B cell (primary cell): ENCODE data around the gene ACER2. TPM values are rescaled to one million over a fixed set of nuclear protein-coding genes. Genes with fewer than 3 reads are reported as not detected.
"Not testable (repeated sequence)": the region's sequence is repeated elsewhere in the genome, so short reads cannot be mapped to it uniquely, and the experiment has no call there.

Experiments
- ATAC-seq: fragments of 200-7000 bp; cut with Tn5 transposase; one replicate; pipeline ENCODE4 v1.10.0; 2021; ENCODE audit warnings: low read depth, mild to moderate bottlenecking, moderate number of reproducible peaks, moderate library complexity
- CTCF ChIA-PET: fragments of 350-600 bp; sonication (Branson Sonifier 250); formaldehyde crosslinking; loops from one replicate; lab custom pipeline; 2021; ENCODE audit warnings: antibody characterized with exemption, inconsistent platforms; lab: Charles Lee
- POLR2A ChIA-PET: fragments of 350-600 bp; sonication (Branson Sonifier 250); formaldehyde crosslinking; loops from one replicate; lab custom pipeline; 2021; ENCODE audit warnings: antibody characterized with exemption; lab: Charles Lee
- DNase-seq: peaks from one replicate; pipeline ENCODE4 v3.0.0; 2013
- H2AFZ ChIP-seq: 2 replicates; pipeline ENCODE4 v1.6.1; 2012; ENCODE audit warnings: mild to moderate bottlenecking, low read depth, low read length; ENCODE audit not compliant: insufficient read depth, poor library complexity, severe bottlenecking
- H3K27ac ChIP-seq, 2 donors: 1 replicate in 1 of 2; 2 replicates in 1 of 2; pipeline ENCODE4 v1.5.1; 2012 to 2013; ENCODE audit warnings: low read length in 2 of 2, mild to moderate bottlenecking in 2 of 2, moderate library complexity in 1 of 2
- H3K27me3 ChIP-seq, 4 experiments: fragments of 200-600 bp in 1 of 4; sonication (generic) in 1 of 4; replicated peaks in 1 of 4; 1 replicate in 2 of 4; 2 replicates in 2 of 4; pipeline versions ENCODE4 v1.6.1 to v1.7.0; 2013 to 2016; ENCODE audit warnings: low read length in 3 of 4, mild to moderate bottlenecking in 2 of 4, mixed read lengths in 1 of 4, moderate library complexity in 1 of 4; ENCODE audit not compliant: insufficient read depth in 4 of 4, control insufficient read depth in 3 of 4; ENCODE audit errors: control extremely low read depth in 1 of 4
- H3K36me3 ChIP-seq, 2 experiments: replicated peaks in 1 of 2; 1 replicate in 1 of 2; 2 replicates in 1 of 2; pipeline versions ENCODE4 v1.6.1 to v1.7.1; 2013; ENCODE audit warnings: low read length in 1 of 2; ENCODE audit not compliant: insufficient read depth in 2 of 2, control insufficient read depth in 1 of 2; ENCODE audit errors: control extremely low read depth in 1 of 2, extremely low read depth in 1 of 2
- H3K4me1 ChIP-seq, 2 donors: fragments of 200-600 bp in 1 of 2; sonication (generic) in 1 of 2; 1 replicate in 1 of 2; 2 replicates in 1 of 2; pipeline versions ENCODE4 v1.5.1 to v1.6.1; 2013 to 2017; ENCODE audit warnings: low read length in 2 of 2; ENCODE audit not compliant: control insufficient read depth in 2 of 2, insufficient read depth in 2 of 2
- H3K4me2 ChIP-seq: replicated peaks from 2 replicates; pipeline ENCODE3; 2012; ENCODE audit warnings: mild to moderate bottlenecking, low read depth, low read length; ENCODE audit not compliant: poor library complexity, severe bottlenecking
- H3K4me3 ChIP-seq, 5 experiments: fragments of 200-600 bp in 1 of 5; sonication (generic) in 1 of 5; 1 replicate in 3 of 5; 2 replicates in 2 of 5; pipeline versions ENCODE4 v1.5.1 to v1.7.0; 2011 to 2016; ENCODE audit warnings: low read length in 4 of 5, mild to moderate bottlenecking in 4 of 5, low read depth in 2 of 5, control low read depth in 1 of 5, moderate library complexity in 1 of 5; ENCODE audit not compliant: insufficient read depth in 1 of 5; ENCODE audit errors: control extremely low read depth in 1 of 5, extremely low read depth in 1 of 5
- H3K79me2 ChIP-seq: fragments of 200-600 bp; sonication (generic); one replicate; pipeline ENCODE4 v1.6.0; 2016; ENCODE audit warnings: low read length; ENCODE audit not compliant: control insufficient read depth, insufficient read depth
- H3K9ac ChIP-seq: fragments of 200-600 bp; sonication (generic); 2 replicates; pipeline ENCODE4 v1.6.1; 2017; ENCODE audit warnings: mild to moderate bottlenecking, low read length, moderate library complexity
- H3K9me3 ChIP-seq, 3 donors: one replicate each; pipeline versions ENCODE4 v1.6.1 to v1.7.1; 2013; ENCODE audit warnings: low read length in 2 of 3; ENCODE audit not compliant: control insufficient read depth in 2 of 3, insufficient read depth in 1 of 3; ENCODE audit errors: control extremely low read depth in 1 of 3
- H4K20me1 ChIP-seq: 2 replicates; pipeline ENCODE4 v1.6.0; 2012; ENCODE audit warnings: mild to moderate bottlenecking, low read length; ENCODE audit not compliant: insufficient read depth, control insufficient read depth, poor library complexity, severe bottlenecking
- H3K27ac Mint-ChIP-seq: one replicate; pipeline ENCODE4 v1.8.0; 2021; ENCODE audit warnings: mixed read lengths
- H3K27me3 Mint-ChIP-seq: one replicate; pipeline ENCODE4 v1.8.0; 2021; ENCODE audit warnings: mixed read lengths
- H3K4me1 Mint-ChIP-seq: one replicate; pipeline ENCODE4 v1.8.0; 2021; ENCODE audit warnings: mixed read lengths
- H3K4me3 Mint-ChIP-seq: one replicate; pipeline ENCODE4 v1.8.0; 2021; ENCODE audit warnings: mixed read lengths
- H3K9me3 Mint-ChIP-seq: one replicate; pipeline ENCODE4 v1.8.0; 2022; ENCODE audit warnings: mixed read lengths; ENCODE audit not compliant: insufficient read depth
- CTCF ChIP-seq: fragments of 200-600 bp; IDR thresholded peaks from one replicate; pipeline ENCODE4 v1.8.0; 2022; ENCODE audit warnings: antibody characterized with exemption, mild to moderate bottlenecking
- EZH2 ChIP-seq: IDR thresholded peaks from 2 replicates; pipeline ENCODE4 v1.6.1; 2012; ENCODE audit warnings: borderline replicate concordance, low read depth, mild to moderate bottlenecking, moderate library complexity, low read length; ENCODE audit not compliant: insufficient read depth, poor library complexity, severe bottlenecking
- WGBS: methylation state at CpG from one replicate; pipeline ENCODE4 v1.1.5; 2013; ENCODE audit warnings: missing lambda C conversion rate; ENCODE audit not compliant: insufficient coverage; 5-methylcytosine and 5-hydroxymethylcytosine counted together
- intact Hi-C: fragments of 100-400 bp; cut with micrococcal nuclease; formaldehyde crosslinking; loops from one replicate; pipeline ENCODE4 v1.10.0; 2022
- polyA plus RNA-seq: library from polyadenylated mRNA; depleted of rRNA; stranded (reverse); fragments of >200 nt; gene quantifications from 2 replicates; pipeline ENCODE4 v1.2.3, GENCODE V29; 2012
- total RNA-seq, 2 donors: library from RNA; stranded (reverse); fragments of 120-200 nt in 1 of 2; gene quantifications; 1 replicate in 1 of 2; 2 replicates in 1 of 2; pipeline versions ENCODE4 v1.2.3 to v1.2.4, GENCODE V29; 2013 to 2022

Gene ACER2
- total and polyA plus RNA-seq, 2 donors (not counting 1 experiment from before 2014, with no cell fraction given) = 1.1 to 5.5 TPM

GRCh38 chr9:19381656-19382055 is 27.2 kb upstream of the ACER2 start:
- H3K79me2 ChIP-seq = no peaks in the 10 kb centered on the region
- no peak overlapping the region for H3K4me2 ChIP-seq
- H3K27me3 ChIP-seq = no peaks in the 10 kb centered on the region
- no peak for TF ChIP-seq EZH2
- no peak for TF ChIP-seq CTCF
- Mint-ChIP-seq H3K9me3 (peaks cover 2% of the 10 kb centered on the region), H3K4me3 (no peak overlapping the region), H3K4me1 (peaks cover 40% of the 10 kb centered on the region), H3K27ac (no peak overlapping the region), H3K27me3 (no peaks in the 10 kb centered on the region)
- no peaks in the 10 kb centered on the region for H3K9me3 ChIP-seq
- peaks cover 19 to 20% of the 10 kb centered on the region in 2 donors for H3K4me1 ChIP-seq
- CTCF ChIA-PET = no interaction called here
- peaks cover 8% of the 10 kb centered on the region for H4K20me1 ChIP-seq
- peaks cover 10 to 26% of the 10 kb centered on the region in 2 experiments for H3K36me3 ChIP-seq
- no peak for ATAC-seq
- intact Hi-C loops = loop anchor here (2.0 kb wide), 1 partner anchor 255 kb away; the partner anchor contains the start of gene PLIN2
- POLR2A ChIA-PET = no interaction called here
- H3K4me3 ChIP-seq = no peak overlapping the region
- H3K27ac ChIP-seq = no peak overlapping the region
- peak overlapping the region; percentile 88 for H2AFZ ChIP-seq
- no peak overlapping the region for H3K9ac ChIP-seq
- WGBS = 83% methylated on average over 1 of the region's 2 CpGs
- no peak for DNase-seq

- H3K27ac Mint-ChIP-seq, intact Hi-C loops, H4K20me1 ChIP-seq, H3K4me3 ChIP-seq, H3K9me3 ChIP-seq, ATAC-seq, DNase-seq, H3K79me2 ChIP-seq, H3K27ac ChIP-seq, H3K4me2 ChIP-seq, CTCF ChIA-PET, H2AFZ ChIP-seq, H3K36me3 ChIP-seq, H3K27me3 ChIP-seq, H3K4me3 Mint-ChIP-seq, H3K4me1 ChIP-seq, H3K9me3 Mint-ChIP-seq, H3K9ac ChIP-seq, POLR2A ChIA-PET: not testable (repeated sequence)
- 95% methylated on average over 10 of the region's 14 CpGs for WGBS
- Mint-ChIP-seq H3K27me3 (peaks cover 12% of the 10 kb centered on the region), H3K4me1 (peaks cover 11% of the 10 kb centered on the region)
Observed at GRCh38 chr9:19385212-19385611, 23.6 kb upstream of the ACER2 start.
